ENCODE results near the gene TCF7L2.

Gene TCF7L2

GRCh38 chr10:113036619-113037018 lies 86.6 kb downstream of the TCF7L2 start:
- DNase-seq (ENCODE audit: low spot score), result no peak
- H3K9me3 Mint-ChIP-seq, result no peaks in the 10 kb centered on the region
- no peak overlapping the region for H3K4me3 Mint-ChIP-seq
- H3K36me3 Mint-ChIP-seq (ENCODE audit: low read depth), result no peaks in the 10 kb centered on the region
- no peaks in the 10 kb centered on the region for H3K4me1 Mint-ChIP-seq (ENCODE audit: low read depth)
- no peak overlapping the region for H3K27ac Mint-ChIP-seq
- peaks cover 10% of the 10 kb centered on the region for H3K27me3 Mint-ChIP-seq (ENCODE audit: low read depth)

- H3K27ac Mint-ChIP-seq, result no peak overlapping the region
- no peaks in the 10 kb centered on the region for H3K4me1 Mint-ChIP-seq (ENCODE audit: low read depth)
- no peak overlapping the region for H3K4me3 Mint-ChIP-seq
- no peak for DNase-seq (ENCODE audit: low spot score)
- H3K27me3 Mint-ChIP-seq (ENCODE audit: low read depth), result peaks cover 9% of the 10 kb centered on the region
- H3K9me3 Mint-ChIP-seq, result no peaks in the 10 kb centered on the region
- H3K36me3 Mint-ChIP-seq (ENCODE audit: low read depth), result no peaks in the 10 kb centered on the region
These were observed 87.2 kb downstream of the TCF7L2 start for GRCh38 chr10:113037218-113037617.

GRCh38 chr10:113038183-113038582 lies 88.1 kb downstream of the TCF7L2 start:
- H3K27ac Mint-ChIP-seq, result no peak overlapping the region
- H3K4me1 Mint-ChIP-seq (ENCODE audit: low read depth), result no peaks in the 10 kb centered on the region
- H3K27me3 Mint-ChIP-seq (ENCODE audit: low read depth), result peaks cover 6% of the 10 kb centered on the region

GRCh38 chr10:113038985-113039384 lies 88.9 kb downstream of the TCF7L2 start:
- Mint-ChIP-seq H3K27me3 (ENCODE audit: low read depth) (peaks cover 6% of the 10 kb centered on the region), H3K4me1 (ENCODE audit: low read depth) (no peaks in the 10 kb centered on the region), H3K27ac (no peak overlapping the region), H3K4me3 (no peak overlapping the region), H3K36me3 (ENCODE audit: low read depth) (no peaks in the 10 kb centered on the region), H3K9me3 (no peaks in the 10 kb centered on the region)
- DNase-seq (ENCODE audit: low spot score), result no peak

More at GRCh38 chr10:113038183-113038582, 88.1 kb downstream of the TCF7L2 start:
- DNase-seq (ENCODE audit: low spot score), result no peak
- Mint-ChIP-seq H3K4me3 (no peak overlapping the region), H3K36me3 (ENCODE audit: low read depth) (no peaks in the 10 kb centered on the region), H3K9me3 (no peaks in the 10 kb centered on the region)

- H3K9me3 Mint-ChIP-seq, result no peaks in the 10 kb centered on the region
- no peaks in the 10 kb centered on the region for H3K4me1 Mint-ChIP-seq (ENCODE audit: low read depth)
- no peak overlapping the region for H3K27ac Mint-ChIP-seq
- peaks cover 4% of the 10 kb centered on the region for H3K27me3 Mint-ChIP-seq (ENCODE audit: low read depth)
- H3K4me3 Mint-ChIP-seq, result no peak overlapping the region
- H3K36me3 Mint-ChIP-seq (ENCODE audit: low read depth), result no peaks in the 10 kb centered on the region
- no peak for DNase-seq (ENCODE audit: low spot score)
These were observed 91.3 kb downstream of the TCF7L2 start for GRCh38 chr10:113041324-113041723.

GRCh38 chr10:113041841-113042750 lies 92.0 kb downstream of the TCF7L2 start:
- Mint-ChIP-seq H3K9me3 (no peaks in the 10 kb centered on the region), H3K27ac (no peak overlapping the region), H3K27me3 (ENCODE audit: low read depth) (peaks cover 4% of the 10 kb centered on the region), H3K4me3 (no peak overlapping the region), H3K36me3 (ENCODE audit: low read depth) (no peaks in the 10 kb centered on the region), H3K4me1 (ENCODE audit: low read depth) (no peaks in the 10 kb centered on the region)
- DNase-seq (ENCODE audit: low spot score), result no peak

- H3K4me3 Mint-ChIP-seq, result no peak overlapping the region
- H3K4me1 Mint-ChIP-seq (ENCODE audit: low read depth), result no peaks in the 10 kb centered on the region
- DNase-seq (ENCODE audit: low spot score), result no peak
- no peaks in the 10 kb centered on the region for H3K36me3 Mint-ChIP-seq (ENCODE audit: low read depth)
- H3K9me3 Mint-ChIP-seq, result no peaks in the 10 kb centered on the region
- H3K27ac Mint-ChIP-seq, result no peak overlapping the region
- peaks cover 4% of the 10 kb centered on the region for H3K27me3 Mint-ChIP-seq (ENCODE audit: low read depth)
These were observed 92.8 kb downstream of the TCF7L2 start for GRCh38 chr10:113042868-113043267.

- Mint-ChIP-seq H3K36me3 (ENCODE audit: low read depth) (no peaks in the 10 kb centered on the region), H3K4me1 (ENCODE audit: low read depth) (no peaks in the 10 kb centered on the region), H3K9me3 (no peaks in the 10 kb centered on the region), H3K4me3 (no peak overlapping the region), H3K27me3 (ENCODE audit: low read depth) (peaks cover 1% of the 10 kb centered on the region), H3K27ac (no peak overlapping the region)
- no peak for DNase-seq (ENCODE audit: low spot score)
These were observed 94.1 kb downstream of the TCF7L2 start for GRCh38 chr10:113044016-113044755.

GRCh38 chr10:113045147-113046055 lies 95.4 kb downstream of the TCF7L2 start:
- DNase-seq (ENCODE audit: low spot score), result no peak
- Mint-ChIP-seq H3K4me1 (ENCODE audit: low read depth) (no peaks in the 10 kb centered on the region), H3K9me3 (no peaks in the 10 kb centered on the region), H3K27me3 (ENCODE audit: low read depth) (peaks cover 1% of the 10 kb centered on the region), H3K27ac (no peak overlapping the region), H3K4me3 (no peak overlapping the region), H3K36me3 (ENCODE audit: low read depth) (no peaks in the 10 kb centered on the region)

GRCh38 chr10:113047151-113047550 lies 97.1 kb downstream of the TCF7L2 start:
- no peak overlapping the region for H3K27ac Mint-ChIP-seq
- H3K9me3 Mint-ChIP-seq, result no peaks in the 10 kb centered on the region
- no peaks in the 10 kb centered on the region for H3K36me3 Mint-ChIP-seq (ENCODE audit: low read depth)
- H3K4me3 Mint-ChIP-seq, result no peak overlapping the region
- no peak for DNase-seq (ENCODE audit: low spot score)
- peaks cover 4% of the 10 kb centered on the region for H3K4me1 Mint-ChIP-seq (ENCODE audit: low read depth)
- peaks cover 10% of the 10 kb centered on the region for H3K27me3 Mint-ChIP-seq (ENCODE audit: low read depth)

- Mint-ChIP-seq H3K27me3 (ENCODE audit: low read depth) (peaks cover 10% of the 10 kb centered on the region), H3K4me1 (ENCODE audit: low read depth) (peaks cover 4% of the 10 kb centered on the region), H3K4me3 (no peak overlapping the region), H3K27ac (no peak overlapping the region), H3K36me3 (ENCODE audit: low read depth) (no peaks in the 10 kb centered on the region), H3K9me3 (no peaks in the 10 kb centered on the region)
- no peak for DNase-seq (ENCODE audit: low spot score)
These were observed 97.5 kb downstream of the TCF7L2 start for GRCh38 chr10:113047605-113047962.

GRCh38 chr10:113047963-113048781 lies 98.1 kb downstream of the TCF7L2 start:
- no peak overlapping the region for H3K27ac Mint-ChIP-seq
- H3K27me3 Mint-ChIP-seq (ENCODE audit: low read depth), result peaks cover 14% of the 10 kb centered on the region
- no peaks in the 10 kb centered on the region for H3K36me3 Mint-ChIP-seq (ENCODE audit: low read depth)
- no peaks in the 10 kb centered on the region for H3K9me3 Mint-ChIP-seq
- H3K4me1 Mint-ChIP-seq (ENCODE audit: low read depth), result peaks cover 4% of the 10 kb centered on the region
- DNase-seq (ENCODE audit: low spot score), result no peak
- no peak overlapping the region for H3K4me3 Mint-ChIP-seq

GRCh38 chr10:113049881-113050280 lies 99.8 kb downstream of the TCF7L2 start:
- Mint-ChIP-seq H3K27me3 (ENCODE audit: low read depth) (peaks cover 14% of the 10 kb centered on the region), H3K4me1 (ENCODE audit: low read depth) (peaks cover 4% of the 10 kb centered on the region), H3K27ac (no peak overlapping the region), H3K9me3 (no peaks in the 10 kb centered on the region), H3K36me3 (ENCODE audit: low read depth) (no peaks in the 10 kb centered on the region), H3K4me3 (no peak overlapping the region)
- DNase-seq (ENCODE audit: low spot score), result no peak

Data from T-helper 2 cell treated with Interferon-gamma antibody and Interleukin-4, amounts not matched to agents 5 μg/mL and 100 μg/mL, for 36 hours (primary cell).